Mucosa of rectum (tissue), 2 donors: ENCODE measurements around the gene WIPF2.
A peak's percentile ranks its signal among the peaks of the same experiment; 100 is the strongest.

Source experiments
- H3K27ac ChIP-seq, 2 donors: one replicate each; pipeline ENCODE4 v1.7.0; 2013; ENCODE audit warnings: inconsistent platforms in 2 of 2, low read depth in 2 of 2, low read length in 2 of 2
- H3K27me3 ChIP-seq, 2 donors: one replicate each; pipeline ENCODE4 v1.7.0; 2013; ENCODE audit warnings: low read length in 2 of 2; ENCODE audit not compliant: control insufficient read depth in 2 of 2, insufficient read depth in 2 of 2
- H3K36me3 ChIP-seq, 2 donors: one replicate each; pipeline ENCODE4 v1.7.0; 2013; ENCODE audit warnings: low read length in 2 of 2; ENCODE audit not compliant: control insufficient read depth in 2 of 2, insufficient read depth in 2 of 2
- H3K4me1 ChIP-seq, 2 donors: one replicate each; pipeline ENCODE4 v1.7.0; 2013; ENCODE audit warnings: low read length in 2 of 2, mild to moderate bottlenecking in 1 of 2; ENCODE audit not compliant: control insufficient read depth in 2 of 2, insufficient read depth in 2 of 2
- H3K4me3 ChIP-seq, 2 donors: one replicate each; pipeline ENCODE4 v1.7.0; 2013; ENCODE audit warnings: low read length in 2 of 2
- H3K9ac ChIP-seq, 2 donors: one replicate each; pipeline ENCODE4 v1.7.0; 2013; ENCODE audit warnings: low read length in 2 of 2, low read depth in 1 of 2, mild to moderate bottlenecking in 1 of 2
- H3K9me3 ChIP-seq, 2 donors: one replicate each; pipeline ENCODE4 v1.7.0; 2013; ENCODE audit warnings: low read length in 2 of 2; ENCODE audit not compliant: control insufficient read depth in 2 of 2
- donor health status: healthy.
- donor health status: Normal muscosa, but diverticular disease.

WIPF2 gene

DNA sequence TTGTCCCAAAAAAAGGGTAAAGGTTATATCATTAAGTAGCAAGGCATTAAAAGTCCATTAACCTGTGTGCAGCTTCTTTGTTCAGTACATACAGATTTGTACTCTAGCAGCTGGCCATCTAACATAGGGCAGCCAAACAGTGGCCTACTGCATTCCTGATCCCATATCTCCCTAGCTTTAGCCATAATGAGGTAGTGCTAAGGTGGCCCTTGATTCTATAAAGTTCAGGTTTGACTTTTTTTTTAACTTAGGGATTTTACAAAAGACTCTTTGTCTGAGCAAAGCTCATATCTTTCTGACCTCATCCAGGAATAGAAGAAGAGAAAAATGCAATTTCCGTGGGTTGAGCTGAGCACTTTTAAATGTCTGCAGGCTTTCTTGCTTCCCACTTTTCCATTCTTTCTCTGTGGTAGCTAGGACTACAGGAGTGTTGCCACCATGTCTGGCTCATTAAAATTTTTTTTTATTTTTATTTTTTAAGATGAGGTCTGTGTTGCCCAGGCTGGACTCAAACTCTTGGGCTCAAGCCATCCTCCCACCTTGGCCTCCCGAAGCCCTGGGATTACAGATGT is 49.1 kb downstream of the WIPF2 start:
- H3K27ac ChIP-seq, result no peak overlapping the region
- H3K36me3 ChIP-seq, result peaks cover 38 to 55% of the 10 kb centered on the region in 2 donors
- no peaks in the 10 kb centered on the region for H3K4me1 ChIP-seq
- H3K9ac ChIP-seq, result no peak overlapping the region
- no peaks in the 10 kb centered on the region for H3K9me3 ChIP-seq
- H3K27me3 ChIP-seq, result no peaks in the 10 kb centered on the region
- no peak overlapping the region for H3K4me3 ChIP-seq

DNA sequence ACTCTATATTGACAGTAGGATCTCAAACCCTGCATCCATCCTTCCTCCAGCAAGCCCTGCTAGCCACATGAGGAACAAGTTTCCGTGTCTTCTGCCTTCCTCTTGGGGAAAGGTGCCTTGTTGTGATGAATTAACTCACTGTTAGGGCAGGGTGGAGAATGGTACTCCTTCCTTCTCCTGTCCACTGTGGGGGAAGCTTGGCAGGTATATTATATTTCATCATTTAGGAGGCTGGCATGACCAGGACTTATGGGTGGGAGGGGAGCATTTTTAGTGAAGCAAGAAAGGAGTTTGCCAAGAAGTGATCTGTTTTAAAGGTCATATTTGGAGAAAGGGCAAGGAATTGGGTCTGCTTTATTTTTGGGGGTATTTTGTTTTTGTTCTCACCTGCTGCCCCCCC is 59.3 kb downstream of the WIPF2 start:
- Histone ChIP-seq H3K9me3 (no peaks in the 10 kb centered on the region), H3K36me3 (peaks cover 56 to 60% of the 10 kb centered on the region in 2 donors), H3K4me1 (peaks cover 0 to under 1% of the 10 kb centered on the region in 2 donors), H3K9ac (no peak overlapping the region), H3K4me3 (no peak overlapping the region), H3K27ac (no peak overlapping the region), H3K27me3 (no peaks in the 10 kb centered on the region)

GRCh38 chr17:40279402-40279801 is 60.3 kb downstream of the WIPF2 start:
- Histone ChIP-seq H3K9ac (no peak overlapping the region), H3K4me1 (peaks cover 6% of the 10 kb centered on the region in 2 donors), H3K27ac (no peak overlapping the region), H3K4me3 (no peak overlapping the region), H3K27me3 (no peaks in the 10 kb centered on the region), H3K9me3 (no peaks in the 10 kb centered on the region), H3K36me3 (peaks cover 48 to 56% of the 10 kb centered on the region in 2 donors)

DNA sequence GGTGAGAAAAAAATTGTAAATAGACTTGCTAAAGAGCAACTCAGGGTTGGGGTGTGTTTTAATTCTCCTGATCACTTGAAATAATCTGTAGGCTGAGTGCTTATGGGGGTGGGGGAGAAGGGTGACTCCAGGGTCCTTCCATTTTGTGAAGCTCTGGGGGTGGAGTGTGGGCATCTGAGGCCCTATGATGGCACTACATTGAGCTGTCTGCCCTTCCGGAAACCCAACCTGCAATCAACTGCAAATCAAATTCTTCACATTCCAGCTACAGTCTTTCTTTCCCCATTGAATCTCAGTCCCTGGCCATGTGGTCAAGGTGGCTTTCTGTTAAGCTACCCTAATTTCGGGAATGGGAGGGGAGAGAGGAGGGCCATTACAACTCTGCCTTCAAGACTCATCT is 62.6 kb downstream of the WIPF2 start:
- Histone ChIP-seq H3K4me3 (no peak overlapping the region), H3K9me3 (no peaks in the 10 kb centered on the region), H3K9ac (no peak overlapping the region), H3K36me3 (peaks cover 31 to 44% of the 10 kb centered on the region in 2 donors), H3K27me3 (no peaks in the 10 kb centered on the region), H3K27ac (no peak overlapping the region), H3K4me1 (peaks cover 14 to 17% of the 10 kb centered on the region in 2 donors)

GRCh38 chr17:40283662-40284061 is 64.6 kb downstream of the WIPF2 start:
- H3K4me3 ChIP-seq, result peak overlapping the region; percentile 50 to 65
- H3K9ac ChIP-seq, result peak overlapping the region; percentile 49 to 71
- peaks cover 19 to 24% of the 10 kb centered on the region in 2 donors for H3K4me1 ChIP-seq
- peak overlapping the region; percentile 93 to 96 for H3K27ac ChIP-seq
- H3K9me3 ChIP-seq, result no peaks in the 10 kb centered on the region
- H3K36me3 ChIP-seq, result peaks cover 21 to 31% of the 10 kb centered on the region in 2 donors
- no peaks in the 10 kb centered on the region for H3K27me3 ChIP-seq

GRCh38 chr17:40284085-40284713 is 65.1 kb downstream of the WIPF2 start:
- no peaks in the 10 kb centered on the region for H3K27me3 ChIP-seq
- peak overlapping the region; percentile 50 to 65 for H3K4me3 ChIP-seq
- H3K27ac ChIP-seq, result peak overlapping the region; percentile 93 to 96
- peak overlapping the region; percentile 68 to 71 for H3K9ac ChIP-seq
- H3K4me1 ChIP-seq, result peaks cover 19 to 24% of the 10 kb centered on the region in 2 donors
- H3K36me3 ChIP-seq, result peaks cover 15 to 26% of the 10 kb centered on the region in 2 donors
- H3K9me3 ChIP-seq, result no peaks in the 10 kb centered on the region

DNA sequence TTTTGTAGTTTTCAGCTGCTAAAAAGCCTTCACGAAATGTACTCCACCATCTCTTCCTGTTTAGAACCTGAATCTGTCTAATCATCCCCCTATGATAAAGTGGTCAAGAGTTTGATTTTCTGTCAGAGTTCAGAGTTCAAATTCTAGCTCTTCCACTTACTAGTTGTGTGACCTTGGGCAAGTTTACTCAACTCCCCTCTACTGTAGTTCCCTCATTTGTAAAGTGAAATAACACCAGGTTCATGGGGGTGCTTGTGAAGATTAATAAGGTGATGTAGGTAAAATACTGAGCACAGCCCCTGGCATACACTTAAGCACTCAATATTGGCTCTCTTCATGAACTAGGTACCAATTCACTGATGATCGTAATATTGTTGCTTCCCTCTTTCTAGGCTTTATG is 67.4 kb downstream of the WIPF2 start:
- Histone ChIP-seq H3K9me3 (no peaks in the 10 kb centered on the region), H3K36me3 (peaks cover under 1 to 9% of the 10 kb centered on the region in 2 donors), H3K4me1 (peaks cover 19 to 24% of the 10 kb centered on the region in 2 donors), H3K9ac (no peak overlapping the region), H3K27ac (no peak overlapping the region), H3K4me3 (no peak overlapping the region), H3K27me3 (no peaks in the 10 kb centered on the region)

DNA sequence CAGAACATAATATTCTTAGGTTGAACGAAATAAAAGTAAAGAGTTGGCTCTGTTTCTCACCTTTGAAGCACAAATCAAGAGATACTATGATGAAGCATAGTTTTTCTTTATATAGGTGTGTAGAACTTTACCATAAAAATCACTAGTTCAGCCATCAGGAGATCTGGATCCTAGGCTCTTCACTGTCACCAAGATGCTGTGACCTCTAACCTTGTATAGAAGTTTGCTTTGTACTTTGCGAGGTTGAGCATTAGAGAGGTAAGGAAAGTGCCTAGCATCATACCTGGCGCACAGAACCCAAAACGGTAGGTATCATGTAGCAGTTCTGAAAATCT is 68.0 kb downstream of the WIPF2 start:
- Histone ChIP-seq H3K27me3 (no peaks in the 10 kb centered on the region), H3K9ac (peak overlapping the region in 1 of 2 donors; percentile 47), H3K36me3 (peaks cover 0 to 4% of the 10 kb centered on the region in 2 donors), H3K4me1 (peaks cover 19 to 24% of the 10 kb centered on the region in 2 donors), H3K4me3 (peak overlapping the region; percentile 32 to 58), H3K9me3 (no peaks in the 10 kb centered on the region), H3K27ac (peak overlapping the region in 1 of 2 donors; percentile 57)

DNA sequence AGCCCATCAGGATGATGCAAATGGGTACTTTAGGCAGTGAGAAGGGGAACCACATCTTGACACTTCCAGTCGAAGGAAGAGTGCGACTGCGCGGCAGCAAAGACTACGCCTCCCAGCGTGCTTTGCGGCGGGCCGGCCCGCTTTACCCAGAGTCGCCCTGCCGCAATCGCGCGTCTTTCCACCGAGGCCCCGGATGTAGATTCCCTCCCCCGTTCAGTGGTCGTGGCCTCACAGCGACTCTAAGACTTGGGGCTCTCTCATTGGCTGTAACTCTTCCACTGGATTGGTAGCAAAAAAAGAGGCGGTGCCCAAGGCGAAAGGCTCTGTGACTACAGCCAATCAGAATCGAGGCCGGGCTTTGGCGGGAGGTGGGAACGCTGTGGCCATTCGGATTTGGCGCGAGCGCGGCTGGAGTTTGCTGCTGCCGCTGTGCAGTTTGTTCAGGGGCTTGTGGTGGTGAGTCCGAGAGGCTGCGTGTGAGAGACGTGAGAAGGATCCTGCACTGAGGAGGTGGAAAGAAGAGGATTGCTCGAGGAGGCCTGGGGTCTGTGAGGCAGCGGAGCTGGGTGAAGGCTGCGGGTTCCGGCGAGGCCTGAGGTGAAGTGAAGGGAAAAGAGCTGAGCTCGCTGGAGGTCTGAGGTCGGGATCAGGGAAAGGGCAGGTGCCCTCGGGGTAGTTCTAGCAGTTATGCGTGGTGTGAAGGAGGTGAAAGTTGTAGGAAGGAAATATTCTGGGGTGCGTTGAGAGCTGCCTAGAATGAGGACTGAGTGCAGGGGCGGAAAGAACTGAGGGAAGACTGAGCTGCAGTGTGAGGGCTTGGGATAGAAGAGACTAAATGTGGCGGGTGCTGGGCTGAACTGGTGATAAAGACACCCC is 68.6 kb downstream of the WIPF2 start, which contains the start of gene CDC6:
CDC6 (plus strand) TSS at position 386 of the 876 bp plus-strand sequence. CDS start 1,542 bp downstream, outside the sequence.
- Histone ChIP-seq H3K4me3 (peak within 1 kb of the TSS; percentile 63 to 91), H3K9ac (peak within 1 kb of the TSS; percentile 47 to 72), H3K36me3 (peaks cover 0 to 2% of the 10 kb centered on the region in 2 donors), H3K4me1 (peaks cover 19 to 24% of the 10 kb centered on the region in 2 donors), H3K27ac (peak within 1 kb of the TSS; percentile 16 to 57), H3K9me3 (no peaks in the 10 kb centered on the region), H3K27me3 (no peaks in the 10 kb centered on the region)
